Astrocyte of the cerebellum (primary cell): ENCODE results near the gene SYAP1.
"Not testable (repeated sequence)": the region's sequence is repeated elsewhere in the genome, so short reads cannot be mapped to it uniquely, and the experiment has no call there.

Experiments used
- DNase-seq: peaks from one replicate; pipeline ENCODE4 v3.0.0-alpha.2; 2011; ENCODE audit warnings: low read depth
- H3K4me3 ChIP-seq: 2 replicates; pipeline ENCODE4 v1.5.1; 2011; ENCODE audit warnings: mild to moderate bottlenecking, low read depth, low read length, moderate library complexity
- CTCF ChIP-seq: IDR thresholded peaks from 2 replicates; pipeline ENCODE4 v1.5.1; 2012; ENCODE audit warnings: low read length, low read depth, moderate library complexity, mild to moderate bottlenecking; ENCODE audit errors: missing control alignments
- in situ Hi-C: cut with HindIII; loops from 2 replicates; pipeline ENCODE4 v1.10.0; 2017; ENCODE audit warnings: low sequenced_read_pairs

Gene SYAP1

GRCh38 chrX:16722481-16722880, 3.1 kb downstream of the SYAP1 start:
- in situ Hi-C loops = no loop called here
- H3K4me3 ChIP-seq = no peak overlapping the region
- no peak for TF ChIP-seq CTCF
- no peak for DNase-seq

GRCh38 chrX:16725072-16725471, 5.7 kb downstream of the SYAP1 start:
- in situ Hi-C loops = no loop called here
- H3K4me3 ChIP-seq = no peak overlapping the region
- DNase-seq = no peak
- TF ChIP-seq CTCF = no peak

GRCh38 chrX:16726347-16726988, 7.1 kb downstream of the SYAP1 start:
- in situ Hi-C loops, DNase-seq, H3K4me3 ChIP-seq: not testable (repeated sequence)

GRCh38 chrX:16727637-16728036, 8.2 kb downstream of the SYAP1 start:
- in situ Hi-C loops = no loop called here
- DNase-seq = no peak
- TF ChIP-seq CTCF = no peak
- no peak overlapping the region for H3K4me3 ChIP-seq

- no peak for TF ChIP-seq CTCF
- in situ Hi-C loops = no loop called here
- DNase-seq = no peak
- no peak overlapping the region for H3K4me3 ChIP-seq
Observed at GRCh38 chrX:16730450-16730849, 11.0 kb downstream of the SYAP1 start.

GRCh38 chrX:16733013-16733412, 13.6 kb downstream of the SYAP1 start:
- no peak for DNase-seq
- in situ Hi-C loops = no loop called here
- no peak overlapping the region for H3K4me3 ChIP-seq
- TF ChIP-seq CTCF = no peak

GRCh38 chrX:16737024-16737423, 17.6 kb downstream of the SYAP1 start:
- DNase-seq = no peak
- TF ChIP-seq CTCF = no peak
- in situ Hi-C loops = no loop called here
- H3K4me3 ChIP-seq = no peak overlapping the region
